NK-92 (cell line): Measurements from ENCODE around the gene SNX19.
"Not testable (repeated sequence)": the region's sequence is repeated elsewhere in the genome, so short reads cannot be mapped to it uniquely, and the experiment has no call there.

Experiments
- DNase-seq: peaks from one replicate; lab custom pipeline; 2025; ENCODE audit not compliant: unreplicated experiment; lab: John Stamatoyannopoulos, UW

SNX19 gene

GRCh38 chr11:130916238-130916855 lies at the start of gene SNX19:
Gene SNX19, minus strand, starts transcription at chr11:130916479. Its CDS starts 540 bp downstream, at chr11:130915939.
- peak; percentile 15 for DNase-seq

GRCh38 chr11:130964058-130964792 lies 47.9 kb upstream of the SNX19 start:
- DNase-seq: no peak

GRCh38 chr11:130947889-130948288 lies 31.6 kb upstream of the SNX19 start:
- no peak for DNase-seq

- DNase-seq: no peak
Observed at GRCh38 chr11:130947481-130947880, 31.2 kb upstream of the SNX19 start.

GRCh38 chr11:130947058-130947457 lies 30.8 kb upstream of the SNX19 start:
- no peak for DNase-seq

GRCh38 chr11:130945896-130946295 lies 29.6 kb upstream of the SNX19 start:
- DNase-seq: no peak

- no peak for DNase-seq
Observed at GRCh38 chr11:130940706-130941105, 24.4 kb upstream of the SNX19 start.

- DNase-seq: no peak
Observed at GRCh38 chr11:130937051-130937450, 20.8 kb upstream of the SNX19 start.

GRCh38 chr11:130932086-130932712 lies 15.9 kb upstream of the SNX19 start:
- no peak for DNase-seq

GRCh38 chr11:130924750-130925149 lies 8.5 kb upstream of the SNX19 start:
- DNase-seq: no peak

- DNase-seq: not testable (repeated sequence)
Observed at GRCh38 chr11:130920612-130921011, 4.3 kb upstream of the SNX19 start.

GRCh38 chr11:130918081-130918480 lies 1.8 kb upstream of the SNX19 start:
- DNase-seq: no peak

GRCh38 chr11:130916910-130917309 lies 631 bp upstream of the SNX19 start:
- DNase-seq: no peak

GRCh38 chr11:130915603-130916237 lies 559 bp downstream of the SNX19 start:
- no peak for DNase-seq

- DNase-seq: no peak
Observed at GRCh38 chr11:130913268-130913667, 3.0 kb downstream of the SNX19 start.

GRCh38 chr11:130912552-130912951 lies 3.7 kb downstream of the SNX19 start:
- no peak for DNase-seq

GRCh38 chr11:130911306-130911705 lies 5.0 kb downstream of the SNX19 start:
- no peak for DNase-seq

GRCh38 chr11:130909650-130910049 lies 6.6 kb downstream of the SNX19 start:
- DNase-seq: no peak

- DNase-seq: no peak
Observed at GRCh38 chr11:130908770-130909625, 7.3 kb downstream of the SNX19 start.

- DNase-seq: no peak
Observed at GRCh38 chr11:130908061-130908460, 8.2 kb downstream of the SNX19 start.

- DNase-seq: no peak
Observed at GRCh38 chr11:130907229-130907628, 9.1 kb downstream of the SNX19 start.
